SHP77 (cell line): ENCODE results near the gene PPHLN1.

Experiments used
- DNase-seq, 2 experiments: peaks; one replicate each; lab custom pipeline; 2025; lab: John Stamatoyannopoulos, UW

The PPHLN1 gene

GRCh38 chr12:42325653-42326474 lies at the start of gene PPHLN1, which contains the start of gene ZCRB1:
TSS of gene PPHLN1 (plus strand) at chr12:42326167. CDS start at chr12:42335903, 9,736 bp downstream.
TSS of gene ZCRB1 (minus strand) at chr12:42326094. CDS start at chr12:42324102, 1,992 bp downstream.
- peak; percentile 86 to 87 for DNase-seq

- no peak for DNase-seq
Measured at GRCh38 chr12:42277396-42278127, 48.4 kb upstream of the PPHLN1 start.

- DNase-seq = no peak
Measured at GRCh38 chr12:42278128-42278510, 47.8 kb upstream of the PPHLN1 start.

- DNase-seq = no peak
Measured at GRCh38 chr12:42281278-42281677, 44.7 kb upstream of the PPHLN1 start.

- no peak for DNase-seq
Measured at GRCh38 chr12:42281844-42282243, 44.1 kb upstream of the PPHLN1 start.

GRCh38 chr12:42282294-42282693 lies 43.7 kb upstream of the PPHLN1 start:
- DNase-seq = no peak

GRCh38 chr12:42283739-42284138 lies 42.2 kb upstream of the PPHLN1 start:
- no peak for DNase-seq

- DNase-seq = no peak
Measured at GRCh38 chr12:42284157-42284556, 41.8 kb upstream of the PPHLN1 start.

GRCh38 chr12:42284876-42285275 lies 41.1 kb upstream of the PPHLN1 start:
- no peak for DNase-seq

- DNase-seq = no peak
Measured at GRCh38 chr12:42285431-42285830, 40.5 kb upstream of the PPHLN1 start.

- DNase-seq = no peak
Measured at GRCh38 chr12:42286741-42287140, 39.2 kb upstream of the PPHLN1 start.

- DNase-seq = no peak
Measured at GRCh38 chr12:42288544-42288943, 37.4 kb upstream of the PPHLN1 start.

- DNase-seq = no peak
Measured at GRCh38 chr12:42291680-42292079, 34.3 kb upstream of the PPHLN1 start.

GRCh38 chr12:42296503-42297109 lies 29.4 kb upstream of the PPHLN1 start:
- peak in 1 of 2 experiments; percentile 33 for DNase-seq

GRCh38 chr12:42298887-42299286 lies 27.1 kb upstream of the PPHLN1 start:
- DNase-seq = no peak

- DNase-seq = no peak
Measured at GRCh38 chr12:42299392-42300308, 26.3 kb upstream of the PPHLN1 start.

- DNase-seq = no peak
Measured at GRCh38 chr12:42306297-42306696, 19.7 kb upstream of the PPHLN1 start.

- no peak for DNase-seq
Measured at GRCh38 chr12:42308390-42308789, 17.6 kb upstream of the PPHLN1 start.

GRCh38 chr12:42309996-42310395 lies 16.0 kb upstream of the PPHLN1 start:
- DNase-seq = no peak

- DNase-seq = no peak
Measured at GRCh38 chr12:42315108-42315507, 10.9 kb upstream of the PPHLN1 start.

- no peak for DNase-seq
Measured at GRCh38 chr12:42320796-42321195, 5.2 kb upstream of the PPHLN1 start.

- DNase-seq = no peak
Measured at GRCh38 chr12:42322567-42322966, 3.4 kb upstream of the PPHLN1 start.
